SK-N-SH treated with all-trans-retinoic acid at 6 μM for 48 hours (cell line): ENCODE data around the gene HNRNPUL1.

Experiments
- ATAC-seq: fragments of 200-7000 bp; cut with Tn5 transposase; 3 replicates; pipeline ENCODE4 v1.9.1; 2020; ENCODE audit warnings: mild to moderate bottlenecking, moderate library complexity
- ARNTL ChIP-seq: fragments of 450-650 bp; formaldehyde crosslinking; IDR thresholded peaks from 2 replicates; pipeline ENCODE4 v1.5.0; 2020; ENCODE audit warnings: low read depth, mild to moderate bottlenecking, moderate library complexity, borderline replicate concordance
- BACH2 ChIP-seq: fragments of 250-450 bp; sonication (Bioruptor Pico); IDR thresholded peaks from 2 replicates; pipeline ENCODE4 v1.9.0; 2021; ENCODE audit warnings: mild to moderate bottlenecking, borderline replicate concordance
- CREB5 ChIP-seq: fragments of 250-450 bp; sonication (Bioruptor Pico); IDR thresholded peaks from 2 replicates; pipeline ENCODE4 v1.5.1; 2020; ENCODE audit warnings: low read depth, mild to moderate bottlenecking, moderate library complexity
- CSRNP3 ChIP-seq: fragments of 250-450 bp; sonication (Bioruptor Pico); IDR thresholded peaks from 2 replicates; pipeline ENCODE4 v1.5.1; 2021; ENCODE audit warnings: mild to moderate bottlenecking, moderate library complexity
- ESRRG ChIP-seq: fragments of 250-450 bp; sonication (Bioruptor Pico); IDR thresholded peaks from 2 replicates; pipeline ENCODE4 v1.6.1; 2021; ENCODE audit warnings: mild to moderate bottlenecking
- ISL1 ChIP-seq: fragments of 250-450 bp; sonication (Bioruptor Pico); IDR thresholded peaks from 2 replicates; pipeline ENCODE4 v2.1.2; 2022; ENCODE audit warnings: mild to moderate bottlenecking, moderate library complexity
- OSR1 ChIP-seq: fragments of 250-450 bp; sonication (Bioruptor Pico); IDR thresholded peaks from 2 replicates; pipeline ENCODE4 v1.8.0; 2022; ENCODE audit warnings: moderate library complexity, mild to moderate bottlenecking, inconsistent platforms
- PATZ1 ChIP-seq: fragments of 250-450 bp; sonication (Bioruptor Pico); IDR thresholded peaks from 2 replicates; pipeline ENCODE4 v1.8.0; 2020; ENCODE audit warnings: mild to moderate bottlenecking, moderate library complexity, borderline replicate concordance
- POU6F1 ChIP-seq: fragments of 250-450 bp; sonication (Bioruptor Pico); IDR thresholded peaks from 2 replicates; pipeline ENCODE4 v1.8.0; 2021; ENCODE audit warnings: low read depth, mild to moderate bottlenecking, moderate library complexity, borderline replicate concordance
- PPARA ChIP-seq: fragments of 250-450 bp; sonication (Bioruptor Pico); IDR thresholded peaks from 2 replicates; pipeline ENCODE4 v1.5.0; 2020; ENCODE audit warnings: mild to moderate bottlenecking, borderline replicate concordance
- RARB ChIP-seq: fragments of 250-450 bp; sonication (Bioruptor Pico); IDR thresholded peaks from 2 replicates; pipeline ENCODE4 v1.8.0; 2021; ENCODE audit warnings: mild to moderate bottlenecking, moderate library complexity
- SNAI2 ChIP-seq: fragments of 250-450 bp; sonication (Bioruptor Pico); IDR thresholded peaks from 2 replicates; pipeline ENCODE4 v1.5.0; 2020; ENCODE audit warnings: mild to moderate bottlenecking, moderate library complexity
- TCF4 ChIP-seq: fragments of 250-450 bp; sonication (Bioruptor Pico); IDR thresholded peaks from 2 replicates; pipeline ENCODE4 v1.8.0; 2021; ENCODE audit warnings: mild to moderate bottlenecking, moderate library complexity, borderline replicate concordance
- TOX ChIP-seq: fragments of 250-450 bp; sonication (Bioruptor Pico); IDR thresholded peaks from 2 replicates; pipeline ENCODE4 v1.8.0; 2021; ENCODE audit warnings: mild to moderate bottlenecking, moderate library complexity, borderline replicate concordance
- TSHZ2 ChIP-seq: fragments of 250-450 bp; sonication (Bioruptor Pico); IDR thresholded peaks from 2 replicates; pipeline ENCODE4 v1.5.0; 2020; ENCODE audit warnings: mild to moderate bottlenecking, moderate library complexity
- ZC3H10 ChIP-seq: fragments of 250-450 bp; sonication (Bioruptor Pico); IDR thresholded peaks from 2 replicates; pipeline ENCODE4 v1.5.1; 2021; ENCODE audit warnings: mild to moderate bottlenecking, moderate library complexity
- ZFP3 ChIP-seq: fragments of 250-450 bp; sonication (Bioruptor Pico); IDR thresholded peaks from 2 replicates; pipeline ENCODE4 v1.5.0; 2020; ENCODE audit warnings: mild to moderate bottlenecking, moderate library complexity
- ZFP30 ChIP-seq: fragments of 450-650 bp; formaldehyde crosslinking; IDR thresholded peaks from 2 replicates; pipeline ENCODE4 v1.5.0; 2022; ENCODE audit warnings: mild to moderate bottlenecking, moderate library complexity
- ZNF565 ChIP-seq: fragments of 450-650 bp; formaldehyde crosslinking; conservative IDR thresholded peaks from 2 replicates; pipeline ENCODE4 v1.5.0; 2020; ENCODE audit warnings: low read depth, mild to moderate bottlenecking, moderate library complexity
- ZNF8 ChIP-seq: fragments of 450-650 bp; formaldehyde crosslinking; IDR thresholded peaks from 2 replicates; pipeline ENCODE4 v1.5.0; 2020; ENCODE audit warnings: mild to moderate bottlenecking, moderate library complexity

HNRNPUL1 gene

GRCh38 chr19:41235480-41235879 is 28.7 kb upstream of the HNRNPUL1 start:
- no peak for TF ChIP-seq TOX (CRISPR knock-in tag)
- no peak for TF ChIP-seq RARB
- no peak for TF ChIP-seq ZC3H10 (CRISPR knock-in tag)
- no peak for TF ChIP-seq OSR1 (CRISPR knock-in tag)
- no peak for TF ChIP-seq PPARA (CRISPR knock-in tag)
- TF ChIP-seq, all 23 proteins: peak for 0
- ATAC-seq = no peak

- ATAC-seq = no peak
- TF ChIP-seq TOX (CRISPR knock-in tag) (no peak), BACH2 (CRISPR knock-in tag) (no peak), ZFP30 (CRISPR knock-in tag) (no peak), TSHZ2 (no peak), ZNF565 (CRISPR knock-in tag) (no peak), ZC3H10 (CRISPR knock-in tag) (no peak), PATZ1 (no peak), SNAI2 (no peak), ISL1 (CRISPR knock-in tag) (no peak), TCF4 (CRISPR knock-in tag) (no peak), ESRRG (CRISPR knock-in tag) (no peak), POU6F1 (CRISPR knock-in tag) (no peak), ZNF8 (no peak), ARNTL (CRISPR knock-in tag) (no peak)
These were observed 25.9 kb upstream of the HNRNPUL1 start for GRCh38 chr19:41238244-41238643.

GRCh38 chr19:41239363-41239762 is 24.8 kb upstream of the HNRNPUL1 start:
- no peak for TF ChIP-seq TCF4 (CRISPR knock-in tag)
- no peak for TF ChIP-seq ZNF565 (CRISPR knock-in tag)
- TF ChIP-seq CREB5 (CRISPR knock-in tag) = no peak
- TF ChIP-seq ZC3H10 (CRISPR knock-in tag) = no peak
- no peak for TF ChIP-seq PPARA (CRISPR knock-in tag)
- no peak for TF ChIP-seq CSRNP3 (CRISPR knock-in tag)
- no peak for TF ChIP-seq BACH2 (CRISPR knock-in tag)
- TF ChIP-seq SNAI2 = no peak
- TF ChIP-seq ISL1 (CRISPR knock-in tag) = no peak
- no peak for TF ChIP-seq PATZ1
- TF ChIP-seq ZFP3 (CRISPR knock-in tag) = no peak
- no peak for TF ChIP-seq ZFP30 (CRISPR knock-in tag)
- no peak for TF ChIP-seq ESRRG (CRISPR knock-in tag)
- TF ChIP-seq OSR1 (CRISPR knock-in tag) = no peak
- no peak for ATAC-seq
